HG03571 (cell line): ENCODE results near the gene FRMD4A.

ENCODE experiments used
- ATAC-seq: cut with Tn5 transposase; IDR thresholded peaks from one replicate; pipeline ENCODE4 v1.9.1; 2021; ENCODE audit not compliant: unreplicated experiment

The FRMD4A gene

DNA sequence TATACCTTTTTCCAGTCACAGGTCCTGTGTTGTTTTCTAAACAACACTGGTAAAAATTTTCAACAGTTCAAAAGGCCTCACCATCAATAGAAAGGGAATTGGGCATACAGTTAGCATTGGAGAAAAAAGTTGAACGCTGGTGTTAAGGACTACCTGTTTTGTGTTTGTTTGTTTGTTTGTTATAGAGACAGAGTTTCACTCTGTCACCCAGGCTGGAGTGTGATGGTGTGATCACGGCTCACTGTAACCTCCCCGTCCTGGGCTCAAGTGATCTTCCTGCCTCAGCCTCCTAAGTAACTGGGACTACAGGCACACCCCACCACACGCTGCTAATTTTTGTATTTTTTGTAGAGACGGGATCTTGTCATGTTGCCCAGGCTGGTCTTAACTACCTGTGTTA, 437.9 kb downstream of the FRMD4A start:
- ATAC-seq, result no peak

DNA sequence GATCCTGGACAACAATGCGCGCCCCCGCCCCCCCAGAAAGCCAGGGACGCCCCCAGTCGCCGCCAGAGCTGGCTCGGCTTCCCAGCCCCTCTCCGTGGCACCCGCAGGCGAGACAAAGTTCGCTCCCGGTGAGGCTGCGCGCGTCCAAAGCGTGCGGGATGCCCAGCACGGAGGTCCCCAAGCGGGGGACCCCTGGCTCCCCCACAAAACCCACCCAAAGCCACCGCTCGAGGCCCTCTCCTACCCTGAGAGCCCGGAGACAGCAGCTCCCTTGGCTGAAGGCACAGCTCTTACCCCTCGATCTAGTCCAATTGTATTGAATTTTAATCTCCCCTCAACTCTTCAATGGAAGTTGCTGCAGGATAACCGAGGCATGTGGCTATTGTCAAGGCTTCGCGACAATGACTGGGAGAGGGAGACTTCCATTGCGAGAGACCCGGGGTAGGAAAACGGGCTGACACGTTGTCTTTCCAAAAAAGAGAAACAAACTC, 438.7 kb downstream of the FRMD4A start:
- no peak for ATAC-seq

GRCh38 chr10:13891128-13892000, 439.4 kb downstream of the FRMD4A start:
- no peak for ATAC-seq

DNA sequence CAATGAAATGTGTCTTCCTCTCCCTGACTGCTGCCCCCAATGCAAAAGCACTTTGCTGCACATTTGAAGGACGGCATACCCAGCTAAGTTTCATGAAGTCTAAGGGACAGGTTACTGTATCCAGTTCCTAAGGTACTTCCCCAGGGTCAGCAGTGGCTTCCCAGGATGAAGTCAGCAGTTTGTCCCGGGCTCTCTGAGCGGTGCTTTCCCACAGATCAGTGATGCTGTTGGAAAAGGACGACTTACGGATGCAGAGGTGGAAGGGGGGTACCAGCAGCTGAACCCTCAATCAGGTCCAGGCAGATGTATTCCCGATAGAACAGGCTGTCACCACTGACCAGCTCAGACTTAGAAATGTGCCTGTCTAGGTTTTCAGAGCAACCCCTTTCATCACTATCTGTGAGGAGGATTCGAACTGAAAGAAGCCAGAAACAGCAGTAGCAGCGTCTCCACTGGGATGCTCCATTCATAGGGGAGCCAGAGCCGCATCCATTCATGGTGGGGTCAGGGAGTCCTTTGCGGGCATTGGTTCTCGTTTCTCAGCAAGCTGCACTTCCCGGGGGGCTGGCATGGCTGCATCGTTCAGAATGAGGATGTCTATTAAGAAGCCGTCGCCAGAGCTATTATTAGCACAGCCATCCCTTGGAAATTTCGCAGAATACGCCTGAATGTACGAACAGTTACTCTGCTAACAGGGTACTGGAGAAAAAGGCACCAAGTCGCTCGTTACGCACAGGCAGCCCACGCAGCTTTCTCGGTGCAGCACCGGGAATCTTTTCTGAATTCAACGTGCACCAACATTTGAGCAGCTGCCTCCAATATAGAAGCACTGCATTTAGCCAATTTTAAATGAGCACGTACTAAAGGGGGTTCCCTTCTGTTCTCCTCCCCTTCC, 440.2 kb downstream of the FRMD4A start:
- no peak for ATAC-seq

- ATAC-seq, result no peak
These were observed 443.0 kb downstream of the FRMD4A start for GRCh38 chr10:13887761-13888160.

DNA sequence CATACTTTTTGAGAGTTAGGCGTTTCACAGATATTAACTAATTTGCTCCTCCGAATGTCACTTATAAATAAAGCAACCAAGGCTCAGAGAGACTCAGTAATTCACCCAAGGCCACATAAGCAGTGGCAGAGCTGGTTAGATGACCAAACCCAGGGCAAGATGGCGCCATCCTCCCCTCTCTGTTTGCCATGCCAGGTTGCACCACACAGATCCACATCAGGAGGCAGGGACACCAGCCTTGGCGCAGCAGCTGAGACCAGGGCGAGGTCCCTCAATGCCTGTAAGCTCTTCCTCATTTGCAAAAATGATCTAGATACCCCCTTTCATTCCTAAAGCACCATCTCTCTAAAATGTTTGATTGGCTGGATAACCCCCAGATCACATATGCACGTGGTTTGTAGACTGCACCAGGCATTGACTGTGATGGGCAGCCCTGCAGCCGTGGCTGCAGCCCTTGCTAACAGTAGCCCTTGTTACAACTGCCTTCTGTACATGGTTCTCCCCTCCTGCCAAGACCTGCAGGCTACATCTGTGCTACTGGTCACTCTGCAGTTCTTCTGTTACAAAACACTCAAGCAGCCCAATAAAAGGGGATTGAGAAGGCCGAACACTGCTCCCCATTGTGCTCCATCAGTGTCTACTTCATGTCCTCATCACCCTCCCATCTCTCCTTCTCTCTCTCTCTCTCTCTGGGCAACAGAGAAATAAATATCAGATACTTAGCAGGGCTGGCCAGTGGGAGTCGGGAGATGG, 445.3 kb downstream of the FRMD4A start:
- no peak for ATAC-seq

DNA sequence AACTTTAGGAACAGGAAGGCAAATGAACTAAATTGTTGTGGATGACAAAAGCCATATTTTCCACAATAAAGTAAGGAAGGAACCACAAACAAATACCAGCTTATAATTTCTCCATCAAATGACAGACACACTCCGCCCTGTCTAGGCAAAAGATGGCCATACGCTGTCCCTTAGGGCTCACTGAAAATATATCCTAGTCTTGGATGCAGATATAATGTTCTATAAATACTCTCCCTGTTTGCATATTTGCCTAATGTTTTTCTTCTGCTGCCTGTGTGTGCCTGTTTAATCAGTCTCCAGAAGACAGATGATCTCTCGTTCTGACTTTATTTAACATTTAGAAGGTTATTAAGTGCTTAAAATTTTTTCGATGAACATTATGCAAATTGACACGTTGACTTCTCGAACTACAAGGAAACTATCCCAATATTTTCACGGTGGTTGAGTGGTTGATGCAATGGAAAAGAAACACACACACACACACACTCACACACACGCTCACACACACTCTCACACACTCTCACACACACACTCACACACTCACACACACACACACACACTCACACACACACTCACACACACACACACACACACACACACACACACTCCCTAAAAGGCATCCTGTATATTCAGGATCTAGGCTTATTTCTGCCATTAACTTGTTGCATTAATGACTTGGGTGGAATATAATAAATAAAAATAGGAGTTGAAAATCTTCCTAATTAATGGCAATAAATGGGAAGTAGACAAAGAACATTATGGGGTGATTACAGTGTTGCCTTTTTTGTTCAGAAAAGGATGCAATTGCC, 446.9 kb downstream of the FRMD4A start:
- no peak for ATAC-seq

DNA sequence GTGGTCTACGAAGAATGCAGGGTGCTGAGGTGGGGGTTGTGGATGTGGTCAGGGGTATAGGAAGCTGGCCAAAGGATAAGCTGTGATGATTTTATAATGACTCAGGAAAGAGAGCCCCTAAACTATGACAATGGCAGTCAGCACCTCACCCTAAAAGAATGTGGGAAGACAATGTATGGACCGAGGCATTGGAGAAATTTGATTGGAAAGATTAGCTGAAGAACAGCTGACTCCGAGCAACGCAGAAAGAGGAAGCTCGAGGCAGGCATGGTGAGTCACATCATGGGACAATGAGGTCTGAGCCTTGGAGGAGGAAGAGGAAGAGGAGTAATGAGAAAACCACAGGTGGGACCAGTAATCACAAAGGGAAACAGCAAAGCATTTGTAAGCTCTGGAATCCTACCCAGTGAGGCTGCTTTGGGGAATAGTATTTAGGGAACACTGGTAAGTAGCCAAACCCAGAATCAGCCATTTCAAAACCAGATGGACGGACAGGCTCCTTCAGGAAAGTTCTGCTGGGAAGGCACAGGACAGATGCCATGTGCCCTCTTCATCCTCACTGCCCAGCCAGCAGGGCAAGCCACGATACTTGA, 448.5 kb downstream of the FRMD4A start:
- ATAC-seq, result no peak

DNA sequence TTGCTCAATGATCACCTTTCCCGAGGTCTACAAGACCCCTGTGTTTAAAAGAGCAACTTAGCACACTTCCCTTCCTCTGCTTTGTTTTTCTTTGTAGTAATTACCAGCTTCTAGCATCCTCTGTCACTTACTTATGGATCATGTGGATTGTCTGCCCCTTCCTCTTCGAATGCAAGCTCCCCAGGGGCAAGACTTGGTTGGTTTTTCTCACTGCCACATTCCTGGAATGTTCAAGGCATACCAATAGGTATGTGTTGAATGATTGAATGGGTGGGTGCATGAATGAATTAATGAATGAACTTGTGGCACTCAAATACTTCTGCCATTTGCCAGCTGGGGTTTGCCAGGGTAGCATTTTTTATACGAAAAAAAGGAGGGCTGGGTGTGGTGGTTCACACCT, 450.0 kb downstream of the FRMD4A start:
- no peak for ATAC-seq

DNA sequence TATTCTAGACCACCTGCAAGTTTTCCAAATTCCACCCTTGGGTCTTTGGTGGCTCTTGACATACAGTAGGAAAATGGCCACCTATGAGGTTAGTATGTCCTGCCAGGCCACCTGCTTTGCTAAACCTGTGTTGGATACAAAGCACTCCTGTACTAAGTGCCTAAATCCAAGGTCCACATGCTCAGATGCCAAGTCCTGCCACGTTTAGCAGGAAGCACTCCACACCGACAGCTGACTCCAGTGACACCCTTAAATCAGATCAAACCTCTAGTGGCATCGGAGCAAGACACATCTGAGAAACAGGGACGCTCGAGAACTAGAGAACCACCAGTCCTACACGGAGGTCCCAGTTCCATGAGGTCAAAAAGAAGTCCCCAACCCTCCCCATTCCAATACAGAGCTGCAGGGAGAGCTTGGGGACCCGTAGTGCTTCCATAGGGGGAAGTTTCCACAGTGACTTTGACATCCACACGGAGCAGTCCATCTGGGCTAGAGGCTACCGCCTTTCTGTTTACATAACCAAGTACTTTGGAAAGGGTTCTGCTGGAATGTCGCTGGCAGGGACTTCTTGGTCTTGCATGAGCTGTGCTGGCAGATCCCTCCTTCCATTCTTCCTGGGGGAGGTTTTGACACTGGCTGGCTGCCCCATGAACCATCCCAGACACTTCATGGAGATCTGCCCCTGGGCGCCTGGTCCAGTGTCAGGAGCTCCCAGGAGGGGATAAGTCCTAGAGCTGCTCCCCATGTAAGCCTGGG, 453.4 kb downstream of the FRMD4A start:
- ATAC-seq, result no peak

DNA sequence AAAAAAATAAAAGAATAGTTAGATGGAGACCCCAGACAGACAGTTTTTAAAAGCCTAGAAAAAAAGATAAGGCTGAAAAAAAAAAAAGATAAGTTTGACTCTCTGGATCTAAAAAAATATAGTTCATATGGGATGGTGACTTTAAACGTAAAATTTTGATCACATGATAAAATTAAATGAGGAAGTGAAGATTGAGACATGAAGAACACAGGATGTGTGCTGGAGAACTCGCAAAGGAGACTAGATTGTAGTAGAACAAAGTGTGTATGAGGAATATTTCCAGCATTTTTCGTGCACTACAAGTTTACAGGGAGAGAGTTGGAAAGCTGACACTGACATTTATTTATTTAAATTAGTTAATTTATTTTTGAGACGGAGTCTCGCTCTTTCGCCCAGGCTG, 457.5 kb downstream of the FRMD4A start:
- ATAC-seq, result no peak

DNA sequence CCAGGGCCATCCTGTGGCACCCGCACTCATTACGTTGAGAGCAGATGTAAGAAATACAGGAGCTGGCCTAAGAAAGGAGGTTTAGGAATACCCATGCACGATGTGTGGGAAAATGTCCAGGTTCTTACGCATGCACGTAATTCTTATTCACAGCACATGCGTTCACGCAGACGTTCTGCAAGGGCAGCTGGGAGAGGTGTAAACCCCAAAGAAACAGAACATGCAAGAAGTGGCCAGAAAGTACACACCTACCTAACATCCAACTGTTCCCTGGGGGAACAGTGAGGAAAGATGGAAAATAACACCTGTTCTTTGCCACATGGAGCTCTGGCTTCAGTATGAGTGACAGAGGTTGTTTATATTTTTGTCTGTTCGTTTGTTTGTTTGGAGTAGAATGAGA, 458.3 kb downstream of the FRMD4A start:
- no peak for ATAC-seq

DNA sequence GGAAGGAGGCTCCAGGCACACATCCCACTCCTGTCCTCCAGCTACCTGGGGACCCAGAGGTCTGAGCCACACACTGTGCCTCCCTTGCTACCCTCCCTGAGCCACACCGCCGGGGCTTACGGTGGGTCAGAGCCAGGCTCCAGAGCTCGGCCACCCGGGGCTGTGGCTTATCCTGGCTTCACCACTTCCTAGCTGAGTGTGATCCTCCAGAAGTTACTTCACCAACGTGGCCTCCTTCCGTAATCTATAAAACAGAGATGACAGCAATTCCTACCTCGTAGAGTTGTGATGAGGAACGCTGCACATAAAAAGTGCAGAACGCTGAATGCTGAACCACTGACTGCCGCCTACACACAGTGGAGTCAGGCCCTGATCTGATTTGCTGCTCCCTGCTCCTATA, 458.9 kb downstream of the FRMD4A start:
- ATAC-seq, result no peak

DNA sequence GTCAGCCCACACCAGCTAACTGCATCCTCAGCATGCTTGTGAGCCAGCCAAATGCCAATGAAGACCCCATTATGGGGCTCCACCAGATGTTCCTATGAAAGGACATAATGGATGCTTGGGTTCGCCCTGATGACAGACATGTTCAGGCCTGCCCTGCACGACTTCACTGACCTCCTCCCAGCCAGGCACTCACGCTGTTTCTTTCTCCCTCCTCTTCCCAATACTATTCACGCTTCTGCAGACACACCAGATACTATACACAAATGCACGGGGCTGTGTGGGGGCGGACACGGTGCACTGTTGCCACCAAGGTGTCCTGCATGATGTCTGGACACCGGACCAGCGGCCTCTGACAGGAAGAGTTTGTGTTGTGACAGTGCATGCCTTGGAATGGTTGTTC, 459.7 kb downstream of the FRMD4A start:
- no peak for ATAC-seq

GRCh38 chr10:13869295-13869664, 461.4 kb downstream of the FRMD4A start:
- ATAC-seq, result no peak

- no peak for ATAC-seq
These were observed 462.0 kb downstream of the FRMD4A start for GRCh38 chr10:13868528-13869294.

DNA sequence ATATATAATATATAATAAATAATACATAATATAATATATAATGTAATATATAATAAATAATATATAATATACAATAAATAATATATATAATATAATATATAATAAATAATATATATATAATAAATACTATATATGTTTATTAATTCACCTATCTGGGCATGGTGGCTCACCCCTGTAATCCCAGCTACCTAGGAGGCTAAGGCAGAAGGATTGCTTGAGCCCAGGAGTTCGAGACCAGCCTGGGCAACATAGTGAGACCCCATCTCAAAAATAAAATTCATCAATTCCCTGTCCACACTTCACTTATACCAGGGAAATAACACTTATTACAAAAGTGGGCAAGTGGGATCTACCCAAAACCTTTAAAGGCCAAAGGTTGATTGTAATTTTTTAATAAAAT, 462.9 kb downstream of the FRMD4A start:
- no peak for ATAC-seq

DNA sequence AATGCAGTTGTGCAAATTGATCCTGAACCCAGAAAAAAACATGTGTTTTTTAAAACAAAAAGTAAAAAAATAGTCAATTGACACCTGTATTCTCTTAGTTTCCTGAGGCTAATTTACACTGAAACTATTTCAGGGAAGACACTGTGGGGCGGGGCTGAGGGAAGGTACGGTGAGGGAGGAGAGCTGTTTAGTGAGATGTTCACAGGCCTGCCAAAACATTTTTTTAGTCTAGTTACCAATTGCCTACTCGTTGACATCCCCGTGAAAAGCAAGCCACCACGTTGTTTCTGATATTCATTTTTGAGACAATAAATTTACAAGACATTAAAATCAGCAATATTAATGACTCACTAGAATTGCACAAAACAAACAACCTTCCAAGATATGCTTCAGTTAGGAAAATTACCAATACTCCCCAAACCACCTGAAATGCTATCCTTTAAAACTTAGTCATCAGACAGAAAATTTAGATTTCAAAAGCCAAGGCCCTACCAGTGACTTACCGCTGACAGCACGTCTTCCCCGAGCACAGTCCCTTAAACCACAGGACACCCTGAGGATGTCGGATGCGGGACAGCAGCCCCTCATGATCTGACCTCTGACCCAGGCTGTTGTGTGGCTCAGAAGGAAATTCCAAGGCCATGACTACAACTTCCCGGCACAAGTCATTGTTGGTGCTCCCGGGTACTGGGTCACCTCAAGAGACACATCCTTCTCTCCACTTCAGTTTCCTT, 464.8 kb downstream of the FRMD4A start:
- ATAC-seq, result no peak
